Astrocyte of the spinal cord (primary cell): ENCODE data around the gene OGA.

Experiments used
- DNase-seq: peaks from one replicate; pipeline ENCODE4 v3.0.0; 2011; ENCODE audit warnings: low read depth, low spot score
- H3K4me3 ChIP-seq: 2 replicates; pipeline ENCODE4 v1.5.1; 2011; ENCODE audit warnings: low read depth, mild to moderate bottlenecking, low read length, moderate library complexity
- CTCF ChIP-seq: IDR thresholded peaks from 2 replicates; pipeline ENCODE4 v1.5.1; 2012; ENCODE audit warnings: low read depth, mild to moderate bottlenecking, low read length, inconsistent platforms
- in situ Hi-C: cut with HindIII; loops from 2 replicates; pipeline ENCODE4 v1.10.0; 2017; ENCODE audit warnings: low sequenced_read_pairs

OGA gene

GRCh38 chr10:101776161-101776817 is 42.0 kb downstream of the OGA start:
- TF ChIP-seq CTCF = no peak
- no peak for DNase-seq
- H3K4me3 ChIP-seq = no peak overlapping the region
- in situ Hi-C loops = no loop called here

- TF ChIP-seq CTCF = no peak
Observed at GRCh38 chr10:101775273-101776160, 42.7 kb downstream of the OGA start, which contains the start of gene FGF8. Gene FGF8 (minus strand): TSS chr10:101776114. CDS start chr10:101775900, 214 bp downstream.

GRCh38 chr10:101774589-101775272 is 43.5 kb downstream of the OGA start:
- DNase-seq = no peak
- H3K4me3 ChIP-seq = no peak overlapping the region
- no peak for TF ChIP-seq CTCF
- in situ Hi-C loops = no loop called here

More at GRCh38 chr10:101775273-101776160, 42.7 kb downstream of the OGA start, which contains the start of gene FGF8:
- in situ Hi-C loops = no loop called here
- DNase-seq = no peak
- no peak within 1 kb of the TSS for H3K4me3 ChIP-seq

- in situ Hi-C loops = no loop called here
- no peak for TF ChIP-seq CTCF
- DNase-seq = no peak
- no peak overlapping the region for H3K4me3 ChIP-seq
Observed at GRCh38 chr10:101773923-101774588, 44.2 kb downstream of the OGA start.

- DNase-seq = no peak
- no peak overlapping the region for H3K4me3 ChIP-seq
- TF ChIP-seq CTCF = no peak
- in situ Hi-C loops = no loop called here
Observed at GRCh38 chr10:101772895-101773761, 45.1 kb downstream of the OGA start.
